Lower leg skin (tissue), 3 donors: ENCODE data around the gene TASP1.

Source experiments
- POLR2A ChIP-seq, 2 donors: fragments of 450-650 bp; IDR thresholded peaks; one replicate each; pipeline ENCODE4 v1.6.1; 2016 to 2017; ENCODE audit warnings: antibody characterized with exemption in 2 of 2, mild to moderate bottlenecking in 1 of 2, moderate library complexity in 1 of 2
- TF ChIP-seq, protein P1 (sequence below), 3 donors: fragments of 450-650 bp; IDR thresholded peaks; one replicate each; pipeline ENCODE4 v1.5.1; 2016; ENCODE audit warnings: antibody characterized with exemption in 3 of 3, mild to moderate bottlenecking in 3 of 3, moderate library complexity in 2 of 3

DNA sequence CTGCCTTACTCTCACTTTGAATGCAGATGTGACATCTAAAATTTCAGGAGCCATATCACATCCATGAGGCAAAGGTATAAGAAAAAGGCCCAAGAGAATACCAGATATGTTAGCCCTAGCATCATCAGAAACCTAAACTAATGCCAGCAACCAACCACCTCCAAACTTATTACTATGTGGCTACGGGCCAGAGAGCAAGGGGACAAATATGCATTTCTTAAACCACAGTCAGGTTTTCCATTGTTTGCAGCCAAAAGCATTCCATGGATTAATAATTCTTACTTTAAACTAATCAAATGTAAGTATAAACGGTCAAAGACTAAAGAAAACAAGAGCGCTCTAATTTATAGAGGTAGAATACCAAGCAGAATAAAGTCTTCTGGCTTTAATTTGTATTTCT, 84.7 kb downstream of the TASP1 start:
- TF ChIP-seq, protein P1, sequence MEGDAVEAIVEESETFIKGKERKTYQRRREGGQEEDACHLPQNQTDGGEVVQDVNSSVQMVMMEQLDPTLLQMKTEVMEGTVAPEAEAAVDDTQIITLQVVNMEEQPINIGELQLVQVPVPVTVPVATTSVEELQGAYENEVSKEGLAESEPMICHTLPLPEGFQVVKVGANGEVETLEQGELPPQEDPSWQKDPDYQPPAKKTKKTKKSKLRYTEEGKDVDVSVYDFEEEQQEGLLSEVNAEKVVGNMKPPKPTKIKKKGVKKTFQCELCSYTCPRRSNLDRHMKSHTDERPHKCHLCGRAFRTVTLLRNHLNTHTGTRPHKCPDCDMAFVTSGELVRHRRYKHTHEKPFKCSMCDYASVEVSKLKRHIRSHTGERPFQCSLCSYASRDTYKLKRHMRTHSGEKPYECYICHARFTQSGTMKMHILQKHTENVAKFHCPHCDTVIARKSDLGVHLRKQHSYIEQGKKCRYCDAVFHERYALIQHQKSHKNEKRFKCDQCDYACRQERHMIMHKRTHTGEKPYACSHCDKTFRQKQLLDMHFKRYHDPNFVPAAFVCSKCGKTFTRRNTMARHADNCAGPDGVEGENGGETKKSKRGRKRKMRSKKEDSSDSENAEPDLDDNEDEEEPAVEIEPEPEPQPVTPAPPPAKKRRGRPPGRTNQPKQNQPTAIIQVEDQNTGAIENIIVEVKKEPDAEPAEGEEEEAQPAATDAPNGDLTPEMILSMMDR (IDR thresholded peaks at IDR 0.05): no peak
- no peak for TF ChIP-seq POLR2A (IDR thresholded peaks at IDR 0.05)
